IMR-90 (cell line): Measurements from ENCODE around the gene XAB2. TPM values are rescaled to one million over a fixed set of nuclear protein-coding genes. Genes with fewer than 3 reads are reported as not detected.

Experiments
- ATAC-seq: fragments of 200-7000 bp; cut with Tn5 transposase; 2 replicates; pipeline ENCODE4 v1.9.1; 2020; ENCODE audit warnings: low read depth, mild to moderate bottlenecking, moderate library complexity
- BruUV-seq: library from RNA; stranded (reverse); fragments of 400-500 nt; replicated peaks from 2 replicates; lab custom pipeline; 2021; lab: Mats Ljungman, UMichigan
- CTCF ChIA-PET: fragments of 300-600 bp; formaldehyde crosslinking; extraction: SDS; loops from one replicate; lab custom pipeline; 2021; ENCODE audit warnings: antibody characterized with exemption; lab: Yijun Ruan, JAX
- POLR2A ChIA-PET: fragments of 300-600 bp; sonication (Branson Sonifier 250); formaldehyde crosslinking; loops from one replicate; lab custom pipeline; 2022; ENCODE audit warnings: antibody characterized with exemption; ENCODE audit not compliant: unreplicated experiment; lab: Charles Lee
- DNase-seq: peaks from one replicate; pipeline ENCODE4 v3.0.0; 2013
- H2AFZ ChIP-seq: replicated peaks from 2 replicates; pipeline ENCODE3; 2013; ENCODE audit warnings: low read length, mild to moderate bottlenecking; ENCODE audit not compliant: poor library complexity
- H2AK5ac ChIP-seq: 2 replicates; pipeline ENCODE4 v1.6.1; 2013; ENCODE audit warnings: low read depth, low read length, inconsistent platforms
- H2AK9ac ChIP-seq: replicated peaks from 2 replicates; pipeline ENCODE3; 2013; ENCODE audit warnings: mild to moderate bottlenecking, low read depth, low read length, moderate library complexity; ENCODE audit not compliant: poor library complexity
- H2BK120ac ChIP-seq: 2 replicates; pipeline ENCODE4 v1.6.1; 2013; ENCODE audit warnings: low read depth, low read length, inconsistent platforms
- H2BK15ac ChIP-seq: 3 replicates; pipeline ENCODE4 v1.6.1; 2013; ENCODE audit warnings: low read depth, low read length, inconsistent platforms
- H2BK20ac ChIP-seq: 2 replicates; pipeline ENCODE4 v1.6.1; 2013; ENCODE audit warnings: low read depth, mild to moderate bottlenecking, inconsistent platforms, low read length, moderate library complexity
- H2BK5ac ChIP-seq: 2 replicates; pipeline ENCODE4 v1.6.1; 2013; ENCODE audit warnings: mild to moderate bottlenecking, low read depth, low read length, inconsistent platforms; ENCODE audit not compliant: poor library complexity, severe bottlenecking
- H3K14ac ChIP-seq: replicated peaks from 2 replicates; pipeline ENCODE4 v1.6.1; 2013; ENCODE audit warnings: low read depth, low read length, inconsistent platforms
- H3K18ac ChIP-seq: 2 replicates; pipeline ENCODE4 v1.6.1; 2013; ENCODE audit warnings: low read depth, low read length, control low read depth
- H3K23ac ChIP-seq: 2 replicates; pipeline ENCODE4 v1.6.1; 2013; ENCODE audit warnings: low read depth, low read length, inconsistent platforms
- H3K27ac ChIP-seq: 2 replicates; pipeline ENCODE4 v1.5.1; 2013; ENCODE audit warnings: mild to moderate bottlenecking, control low read depth, low read length; ENCODE audit not compliant: insufficient read depth
- H3K27me3 ChIP-seq: 2 replicates; pipeline ENCODE4 v1.6.1; 2013; ENCODE audit warnings: low read length; ENCODE audit not compliant: control insufficient read depth, insufficient read depth
- H3K36me3 ChIP-seq: 2 replicates; pipeline ENCODE4 v1.6.1; 2013; ENCODE audit warnings: low read length, mixed read lengths; ENCODE audit not compliant: control insufficient read depth, insufficient read depth
- H3K4ac ChIP-seq: 2 replicates; pipeline ENCODE4 v1.6.1; 2013; ENCODE audit warnings: low read depth, low read length, inconsistent platforms
- H3K4me1 ChIP-seq: 2 replicates; pipeline ENCODE4 v1.6.1; 2013; ENCODE audit warnings: low read length, mixed read lengths; ENCODE audit not compliant: control insufficient read depth, insufficient read depth
- H3K4me2 ChIP-seq: 2 replicates; pipeline ENCODE4 v1.6.1; 2013; ENCODE audit warnings: low read depth, mild to moderate bottlenecking, control low read depth, low read length, moderate library complexity
- H3K4me3 ChIP-seq: 2 replicates; pipeline ENCODE4 v1.5.1; 2013; ENCODE audit warnings: low read depth, mild to moderate bottlenecking, control low read depth, low read length, moderate library complexity; ENCODE audit not compliant: insufficient read depth
- H3K56ac ChIP-seq: 2 replicates; pipeline ENCODE4 v1.6.1; 2013; ENCODE audit warnings: low read length, inconsistent platforms; ENCODE audit not compliant: insufficient read depth; ENCODE audit errors: extremely low read depth
- H3K79me1 ChIP-seq, 2 experiments: 2 replicates each; pipeline ENCODE4 v1.6.1; 2013; ENCODE audit warnings: low read length in 2 of 2, inconsistent platforms in 1 of 2, low read depth in 1 of 2
- H3K9ac ChIP-seq: 2 replicates; pipeline ENCODE4 v1.6.1; 2013; ENCODE audit warnings: low read depth, low read length, control low read depth
- H3K9me1 ChIP-seq: 2 replicates; pipeline ENCODE4 v1.6.1; 2013; ENCODE audit warnings: low read length, inconsistent platforms; ENCODE audit not compliant: insufficient read depth
- H3K9me3 ChIP-seq: 2 replicates; pipeline ENCODE4 v1.6.1; 2013; ENCODE audit warnings: low read length; ENCODE audit not compliant: control insufficient read depth, insufficient read depth
- H4K20me1 ChIP-seq: 2 replicates; pipeline ENCODE4 v1.6.1; 2013; ENCODE audit warnings: low read length, inconsistent platforms; ENCODE audit not compliant: insufficient read depth
- H4K5ac ChIP-seq: 2 replicates; pipeline ENCODE4 v1.6.1; 2013; ENCODE audit warnings: mild to moderate bottlenecking, low read depth, low read length, control low read depth
- H4K8ac ChIP-seq, 2 experiments: 2 replicates each; pipeline ENCODE4 v1.6.1; 2013; ENCODE audit warnings: low read depth in 2 of 2, low read length in 2 of 2, control low read depth in 1 of 2, inconsistent platforms in 1 of 2
- H4K91ac ChIP-seq: 2 replicates; pipeline ENCODE4 v1.6.1; 2013; ENCODE audit warnings: low read depth, low read length, inconsistent platforms; ENCODE audit not compliant: insufficient read depth
- CEBPB ChIP-seq: IDR thresholded peaks from 2 replicates; pipeline ENCODE4 v1.6.1; 2012; ENCODE audit warnings: low read depth, low read length, improper control_type of control experiment
- CHD1 ChIP-seq: IDR thresholded peaks from 2 replicates; pipeline ENCODE4 v1.6.1; 2012; ENCODE audit warnings: low read depth, low read length, improper control_type of control experiment
- FOS ChIP-seq: fragments of 150-350 bp; IDR thresholded peaks from 2 replicates; pipeline ENCODE4 v1.6.1; 2016; ENCODE audit warnings: low read depth, low read length
- MAFK ChIP-seq: IDR thresholded peaks from 2 replicates; pipeline ENCODE4 v1.6.1; 2012; ENCODE audit warnings: low read depth, low read length, improper control_type of control experiment
- MAZ ChIP-seq: IDR thresholded peaks from 2 replicates; pipeline ENCODE4 v1.6.1; 2012; ENCODE audit warnings: low read depth, mild to moderate bottlenecking, low read length, improper control_type of control experiment, moderate library complexity, borderline replicate concordance
- NFE2L2 ChIP-seq: fragments of 150-350 bp; IDR thresholded peaks from 2 replicates; pipeline ENCODE4 v1.6.1; 2016; ENCODE audit warnings: low read depth, mild to moderate bottlenecking, low read length
- POLR2A ChIP-seq: IDR thresholded peaks from 2 replicates; pipeline ENCODE4 v1.6.1; 2012; ENCODE audit warnings: mild to moderate bottlenecking, low read depth, low read length
- RAD21 ChIP-seq: IDR thresholded peaks from 2 replicates; pipeline ENCODE4 v1.6.1; 2012; ENCODE audit warnings: low read length, improper control_type of control experiment
- RCOR1 ChIP-seq: IDR thresholded peaks from 2 replicates; pipeline ENCODE4 v1.6.1; 2012; ENCODE audit warnings: mild to moderate bottlenecking, low read length, improper control_type of control experiment; ENCODE audit not compliant: insufficient replicate concordance
- SMC3 ChIP-seq: fragments of 150-350 bp; IDR thresholded peaks from 2 replicates; pipeline ENCODE4 v1.6.1; 2016; ENCODE audit warnings: low read depth, mild to moderate bottlenecking, antibody characterized with exemption, low read length, moderate library complexity
- WGBS, 2 experiments: methylation state at CpG; one replicate each; pipeline versions ENCODE4 v1.1.5 to v1.1.7; 2013; ENCODE audit warnings: missing lambda C conversion rate in 2 of 2; ENCODE audit not compliant: insufficient read length in 1 of 2; ENCODE audit errors: extremely low coverage in 2 of 2; 5-methylcytosine and 5-hydroxymethylcytosine counted together
- dilution Hi-C: fragments of 300-500 bp; cut with HindIII; formaldehyde crosslinking; loops from one replicate; pipeline ENCODE4 v1.14.3; 2018; ENCODE audit warnings: low sequenced_read_pairs; ENCODE audit not compliant: unreplicated experiment
- in situ Hi-C: fragments of 300-500 bp; cut with MboI; formaldehyde crosslinking; loops from 3 replicates; pipeline ENCODE4 v1.14.3; 2019; ENCODE audit warnings: low sequenced_read_pairs, inconsistent platforms, mixed read lengths
- intact Hi-C: fragments of 100-400 bp; cut with micrococcal nuclease; formaldehyde crosslinking; loops from 2 replicates; pipeline ENCODE4 v1.10.0; 2022
- polyA plus RNA-seq, 3 experiments: library from polyadenylated mRNA; depleted of rRNA; stranded (reverse); fragments of >200 nt; gene quantifications; 2 replicates each; pipeline ENCODE4 v1.2.3, GENCODE V29; 2012; ENCODE audit warnings: low replicate concordance in 1 of 3
- total RNA-seq: library from RNA; depleted of rRNA; stranded (reverse); fragments of >200 nt; gene quantifications from 2 replicates; pipeline ENCODE4 v1.2.3, GENCODE V29; 2012
- TF ChIP-seq, protein P1 (sequence below): conservative IDR thresholded peaks from 2 replicates; pipeline ENCODE4 v1.5.1; 2012; ENCODE audit warnings: mild to moderate bottlenecking, low read depth, low read length, improper control_type of control experiment

XAB2 gene
- total and polyA plus RNA-seq, 2 of the 4 experiments (the other 2 are of a cell fraction) = 29.9 to 34.4 TPM

GRCh38 chr19:7607874-7608560 lies 21.3 kb downstream of the XAB2 start:
- H2AK9ac ChIP-seq = no peak overlapping the region
- no peaks in the 10 kb centered on the region for H3K4me1 ChIP-seq
- 89% methylated on average over 8 of the region's 25 CpGs; no CpG with 5 or more reads in 1 of the 2 experiments for WGBS, 2 experiments
- in situ Hi-C loops = no loop called here
- H3K27ac ChIP-seq = no peak overlapping the region
- no peak overlapping the region for H4K5ac ChIP-seq
- H2BK15ac ChIP-seq = no peak overlapping the region
- no peaks in the 10 kb centered on the region for H3K9me3 ChIP-seq
- H3K79me1 ChIP-seq = no peaks in the 10 kb centered on the region
- no peaks in the 10 kb centered on the region for H3K36me3 ChIP-seq
- CTCF ChIA-PET = no interaction called here
- POLR2A ChIA-PET = no interaction called here
- H3K9ac ChIP-seq = no peak overlapping the region
- no peaks in the 10 kb centered on the region for H4K20me1 ChIP-seq
- no peak overlapping the region for H3K56ac ChIP-seq
- TF ChIP-seq MAZ (no peak), NFE2L2 (no peak), RCOR1 (no peak), POLR2A (no peak), CEBPB (no peak), MAFK (no peak), SMC3 (no peak), RAD21 (no peak), CHD1 (no peak), FOS (no peak)
- TF ChIP-seq, protein P1, sequence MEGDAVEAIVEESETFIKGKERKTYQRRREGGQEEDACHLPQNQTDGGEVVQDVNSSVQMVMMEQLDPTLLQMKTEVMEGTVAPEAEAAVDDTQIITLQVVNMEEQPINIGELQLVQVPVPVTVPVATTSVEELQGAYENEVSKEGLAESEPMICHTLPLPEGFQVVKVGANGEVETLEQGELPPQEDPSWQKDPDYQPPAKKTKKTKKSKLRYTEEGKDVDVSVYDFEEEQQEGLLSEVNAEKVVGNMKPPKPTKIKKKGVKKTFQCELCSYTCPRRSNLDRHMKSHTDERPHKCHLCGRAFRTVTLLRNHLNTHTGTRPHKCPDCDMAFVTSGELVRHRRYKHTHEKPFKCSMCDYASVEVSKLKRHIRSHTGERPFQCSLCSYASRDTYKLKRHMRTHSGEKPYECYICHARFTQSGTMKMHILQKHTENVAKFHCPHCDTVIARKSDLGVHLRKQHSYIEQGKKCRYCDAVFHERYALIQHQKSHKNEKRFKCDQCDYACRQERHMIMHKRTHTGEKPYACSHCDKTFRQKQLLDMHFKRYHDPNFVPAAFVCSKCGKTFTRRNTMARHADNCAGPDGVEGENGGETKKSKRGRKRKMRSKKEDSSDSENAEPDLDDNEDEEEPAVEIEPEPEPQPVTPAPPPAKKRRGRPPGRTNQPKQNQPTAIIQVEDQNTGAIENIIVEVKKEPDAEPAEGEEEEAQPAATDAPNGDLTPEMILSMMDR = no peak
- BruUV-seq = no TSS peak
- dilution Hi-C loops = no loop called here
- intact Hi-C loops = no loop called here
- no peaks in the 10 kb centered on the region for H3K9me1 ChIP-seq
- H3K14ac ChIP-seq = no peak overlapping the region
- H3K18ac ChIP-seq = no peak overlapping the region
- H2BK5ac ChIP-seq = no peak overlapping the region
- H2AFZ ChIP-seq = no peak overlapping the region
- no peak overlapping the region for H3K4me3 ChIP-seq
- H3K23ac ChIP-seq = no peak overlapping the region
- no peak overlapping the region for H3K4me2 ChIP-seq
- no peak overlapping the region for H3K4ac ChIP-seq
- H4K91ac ChIP-seq = no peak overlapping the region
- DNase-seq = no peak
- peaks cover 4% of the 10 kb centered on the region; the same call in 1 of the 2 replicates for H3K27me3 ChIP-seq
- H2BK20ac ChIP-seq = no peak overlapping the region
- no peak for ATAC-seq
- no peak overlapping the region for H4K8ac ChIP-seq
- H2BK120ac ChIP-seq = no peak overlapping the region
- no peak overlapping the region for H2AK5ac ChIP-seq
